Measurements from ENCODE around the gene SLC37A2. TPM values are rescaled to one million over a fixed set of nuclear protein-coding genes. Genes with fewer than 3 reads are reported as not detected.
"Not testable (repeated sequence)": the region's sequence is repeated elsewhere in the genome, so short reads cannot be mapped to it uniquely, and the experiment has no call there.

The SLC37A2 gene
- total and polyA plus RNA-seq, 2 donors (not counting 3 experiments of a cell fraction or from before 2014, with no cell fraction given) = 1.1 to 1.7 TPM

GRCh38 chr11:125025968-125026367 lies 37.1 kb upstream of the SLC37A2 start:
- no peak overlapping the region for H3K4me3 ChIP-seq (replicated peaks in 1 of 3; ENCODE audit: insufficient read depth in 1 of 3, low read depth in 1 of 3, low read length in 3 of 3)
- POLR2A ChIA-PET = no interaction called here
- BruUV-seq (replicated peaks) = no TSS peak
- TF ChIP-seq POLR2A (IDR thresholded peaks at IDR 0.05; ENCODE audit: low read depth, low read length) (no peak), JUN (IDR thresholded peaks at IDR 0.05; ENCODE audit: borderline replicate concordance, insufficient read depth, insufficient read length, low read depth) (no peak), EZH2 (IDR thresholded peaks at IDR 0.05; ENCODE audit: borderline replicate concordance, low read depth, low read length, severe bottlenecking) (no peak), CTCF (IDR thresholded peaks at IDR 0.05; ENCODE audit: extremely low read depth in 1 of 2, insufficient read depth in 1 of 2, low read depth in 1 of 2, low read length in 2 of 2) (no peak), MAX (IDR thresholded peaks at IDR 0.05; ENCODE audit: insufficient read depth, insufficient read length) (no peak), GATA2 (IDR thresholded peaks at IDR 0.05; ENCODE audit: insufficient read depth, insufficient read length, low read depth, low read length) (no peak), POLR2AphosphoS5 (IDR thresholded peaks at IDR 0.05; ENCODE audit: insufficient read depth, low read depth, low read length) (no peak), FOS (IDR thresholded peaks at IDR 0.05; ENCODE audit: borderline replicate concordance, insufficient read depth, low read length) (no peak), MYC (IDR thresholded peaks at IDR 0.05; ENCODE audit: low read depth, low read length) (no peak)
- H2AFZ ChIP-seq (ENCODE audit: low read depth, low read length) = no peak overlapping the region
- dilution Hi-C loops (cut with MboI; ENCODE audit: extremely low pct_ligation_motif_present, low sequenced_read_pairs) (no loop called here), intact Hi-C loops (cut with micrococcal nuclease) (no loop called here)
- no peak overlapping the region for H3K27ac ChIP-seq (ENCODE audit: insufficient read depth, low read depth, low read length)
- H3K9me1 ChIP-seq (replicated peaks; ENCODE audit: control insufficient read depth, extremely low read depth, insufficient read depth, low read length) = no peaks in the 10 kb centered on the region
- H4K20me1 ChIP-seq (replicated peaks; ENCODE audit: control insufficient read depth, extremely low read depth, insufficient read depth, low read length) = no peaks in the 10 kb centered on the region
- FAIRE-seq (no peak), DNase-seq (ENCODE audit: low read depth, low spot score) (no peak)
- H3K4me2 ChIP-seq (ENCODE audit: insufficient read depth, low read length) = no peak overlapping the region
- H3K79me2 ChIP-seq (ENCODE audit: control insufficient read depth, insufficient read depth, low read length) = no peaks in the 10 kb centered on the region
- no peaks in the 10 kb centered on the region for H3K4me1 ChIP-seq (ENCODE audit: control insufficient read depth, extremely low read depth, insufficient read depth, low read length)
- H3K36me3 ChIP-seq (ENCODE audit: control insufficient read depth in 2 of 2, extremely low read depth in 1 of 2, insufficient read depth in 2 of 2, low read length in 2 of 2) = no peaks in the 10 kb centered on the region
- CTCF ChIA-PET = no interaction called here
- H3K9me3 ChIP-seq (replicated peaks; ENCODE audit: control insufficient read depth, insufficient read depth, low read length) = no peaks in the 10 kb centered on the region
- H3K9ac ChIP-seq (replicated peaks; ENCODE audit: extremely low read depth, insufficient read depth, low read length) = no peak overlapping the region
- no peaks in the 10 kb centered on the region for H3K27me3 ChIP-seq (ENCODE audit: control insufficient read depth in 2 of 2, insufficient read depth in 2 of 2, low read length in 2 of 2)

GRCh38 chr11:125029431-125029830 lies 33.7 kb upstream of the SLC37A2 start:
- H3K79me2 ChIP-seq (ENCODE audit: control insufficient read depth, insufficient read depth, low read length); H3K4me2 ChIP-seq (ENCODE audit: insufficient read depth, low read length); FAIRE-seq; H3K27ac ChIP-seq (ENCODE audit: insufficient read depth, low read depth, low read length); DNase-seq (ENCODE audit: low read depth, low spot score); H3K9ac ChIP-seq (replicated peaks; ENCODE audit: extremely low read depth, insufficient read depth, low read length); intact Hi-C loops (cut with micrococcal nuclease); CTCF ChIA-PET; BruUV-seq (replicated peaks); H3K4me1 ChIP-seq (ENCODE audit: control insufficient read depth, extremely low read depth, insufficient read depth, low read length); H3K27me3 ChIP-seq (ENCODE audit: control insufficient read depth in 2 of 2, insufficient read depth in 2 of 2, low read length in 2 of 2); H2AFZ ChIP-seq (ENCODE audit: low read depth, low read length); dilution Hi-C loops (cut with MboI; ENCODE audit: extremely low pct_ligation_motif_present, low sequenced_read_pairs); H3K9me1 ChIP-seq (replicated peaks; ENCODE audit: control insufficient read depth, extremely low read depth, insufficient read depth, low read length); H3K4me3 ChIP-seq (replicated peaks in 1 of 3; ENCODE audit: insufficient read depth in 1 of 3, low read depth in 1 of 3, low read length in 3 of 3); H4K20me1 ChIP-seq (replicated peaks; ENCODE audit: control insufficient read depth, extremely low read depth, insufficient read depth, low read length); POLR2A ChIA-PET; H3K36me3 ChIP-seq (ENCODE audit: control insufficient read depth in 2 of 2, extremely low read depth in 1 of 2, insufficient read depth in 2 of 2, low read length in 2 of 2); H3K9me3 ChIP-seq (replicated peaks; ENCODE audit: control insufficient read depth, insufficient read depth, low read length): not testable (repeated sequence)

Measured in endothelial cell of umbilical vein (primary cell).